ENCODE results near the gene GREM2. TPM values are rescaled to one million over a fixed set of nuclear protein-coding genes. Genes with fewer than 3 reads are reported as not detected.

GREM2 gene
- total and polyA plus RNA-seq, 9 of the 15 experiments (the other 6 are each of a cell fraction or from before 2014, with no cell fraction given) = 0.01 to 0.07 (median 0.05) TPM; not detected in 5

- ATAC-seq (no peak), DNase-seq (ENCODE audit: extremely low read depth in 1 of 4, low spot score in 3 of 4) (no peak), FAIRE-seq (no peak)
- no peaks in the 10 kb centered on the region for H3K27me3 ChIP-seq (ENCODE audit: control insufficient read depth in 2 of 2, insufficient read depth in 2 of 2, low read length in 2 of 2)
- H3K4me1 ChIP-seq (replicated peaks in 1 of 2; ENCODE audit: control insufficient read depth in 2 of 2, insufficient read depth in 2 of 2, low read length in 2 of 2) = no peaks in the 10 kb centered on the region
- POLR2A ChIA-PET = interaction anchor here (0.6 kb wide), 1 partner anchor 138 kb away, joined by 3 read pairs; no protein-coding TSS in a partner anchor
- in situ Hi-C loops (cut with MboI) (no loop called here), intact Hi-C loops (cut with micrococcal nuclease) (no loop called here)
- H2AFZ ChIP-seq (ENCODE audit: low read depth, low read length) = no peak overlapping the region
- H3K4me2 ChIP-seq (ENCODE audit: insufficient read depth, low read length) = no peak overlapping the region
- H3K4me3 ChIP-seq = no peak overlapping the region
- BruUV-seq (replicated peaks) = no TSS peak
- H3K79me2 ChIP-seq (ENCODE audit: control insufficient read depth, insufficient read depth, low read length) = no peaks in the 10 kb centered on the region
- H3K27ac ChIP-seq (ENCODE audit: extremely low read depth, low read depth, low read length) = no peak overlapping the region
- no peaks in the 10 kb centered on the region for H4K20me1 ChIP-seq (replicated peaks; ENCODE audit: control insufficient read depth, insufficient read depth, low read length)
- 3% methylated on average over 5 of the region's 5 CpGs for WGBS (ENCODE audit: insufficient coverage, low coverage, missing lambda C conversion rate)
- no peaks in the 10 kb centered on the region for H3K9me3 ChIP-seq (replicated peaks; ENCODE audit: control insufficient read depth, insufficient read depth, low read depth, low read length)
- no peak overlapping the region for H3K9ac ChIP-seq (ENCODE audit: insufficient read depth in 1 of 2, low read depth in 2 of 2, low read length in 2 of 2)
- H3K36me3 ChIP-seq (ENCODE audit: control insufficient read depth, insufficient read depth, low read length) = no peaks in the 10 kb centered on the region
- H3K9me1 ChIP-seq (ENCODE audit: control insufficient read depth, insufficient read depth, low read length) = no peaks in the 10 kb centered on the region
- CTCF ChIA-PET (ENCODE audit: low intra/inter-chr PET ratio) = no interaction called here
- TF ChIP-seq CXXC5 (CRISPR knock-in tag; IDR thresholded peaks at IDR 0.05) (no peak), ZNF449 (CRISPR knock-in tag; IDR thresholded peaks at IDR 0.05) (no peak), ASH1L (IDR thresholded peaks at IDR 0.05; ENCODE audit: borderline replicate concordance, low read depth, partially characterized antibody) (no peak), TSC22D4 (tag; IDR thresholded peaks at IDR 0.05) (no peak), TSHZ1 (CRISPR knock-in tag; IDR thresholded peaks at IDR 0.05) (no peak), MTA1 (IDR thresholded peaks at IDR 0.05; ENCODE audit: borderline replicate concordance) (no peak), ETS1 (conservative IDR thresholded peaks at IDR 0.05; ENCODE audit: control insufficient read depth, low read depth, low read length) (no peak), ZNF444 (CRISPR knock-in tag; IDR thresholded peaks at IDR 0.05) (no peak), GTF2A2 (tag; IDR thresholded peaks at IDR 0.05) (no peak), ZBTB11 (CRISPR knock-in tag; IDR thresholded peaks at IDR 0.05) (no peak), MTA3 (IDR thresholded peaks at IDR 0.05; ENCODE audit: borderline replicate concordance) (no peak), MED1 (CRISPR knock-in tag; IDR thresholded peaks at IDR 0.05; ENCODE audit: borderline replicate concordance) (no peak), BRF1 (IDR thresholded peaks at IDR 0.05; ENCODE audit: borderline replicate concordance, extremely low read depth, insufficient read length) (no peak)
These were observed 7.4 kb upstream of the GREM2 start for GRCh38 chr1:240619357-240619756.

Measured in K562 (cell line).